OCI-LY7 (cell line): ENCODE measurements around the gene FXR1. TPM values are rescaled to one million over a fixed set of nuclear protein-coding genes. Genes with fewer than 3 reads are reported as not detected.

Experiments used
- BruUV-seq: library from RNA; stranded (reverse); fragments of 400-500 nt; replicated peaks from 2 replicates; lab custom pipeline; 2021; lab: Mats Ljungman, UMichigan
- CTCF ChIA-PET: fragments of 300-600 bp; sonication (Branson Sonifier 250); formaldehyde crosslinking; loops from one replicate; lab custom pipeline; 2022; ENCODE audit warnings: antibody characterized with exemption; ENCODE audit not compliant: unreplicated experiment; lab: Charles Lee
- POLR2A ChIA-PET: fragments of 300-600 bp; sonication (Branson Sonifier 250); formaldehyde crosslinking; loops from one replicate; lab custom pipeline; 2022; ENCODE audit warnings: antibody characterized with exemption; lab: Charles Lee
- DNase-seq: peaks from one replicate; pipeline ENCODE4 v3.0.0-alpha.2; 2015; ENCODE audit warnings: low spot score
- H2AFZ ChIP-seq: fragments of 200-600 bp; sonication (generic), shearing (Covaris generic); 2 replicates; pipeline ENCODE4 v1.6.1; 2014; ENCODE audit warnings: mild to moderate bottlenecking, antibody characterized with exemption, low read length, moderate library complexity
- H3K27ac ChIP-seq: fragments of 200-600 bp; sonication (generic); 2 replicates; pipeline ENCODE4 v1.5.1; 2014; ENCODE audit warnings: mixed run types, low read depth, mild to moderate bottlenecking, moderate library complexity, low read length, inconsistent platforms; ENCODE audit not compliant: poor library complexity, severe bottlenecking
- H3K36me3 ChIP-seq: fragments of 200-600 bp; sonication (generic); 2 replicates; pipeline ENCODE4 v1.6.1; 2014; ENCODE audit warnings: mild to moderate bottlenecking, antibody characterized with exemption, low read length, moderate library complexity, mixed read lengths; ENCODE audit not compliant: insufficient read depth
- H3K4me1 ChIP-seq: fragments of 200-600 bp; sonication (generic); 2 replicates; pipeline ENCODE4 v1.5.1; 2014; ENCODE audit warnings: mild to moderate bottlenecking, low read length; ENCODE audit not compliant: insufficient read depth, poor library complexity, severe bottlenecking
- H3K4me2 ChIP-seq: fragments of 200-600 bp; sonication (generic); 2 replicates; pipeline ENCODE4 v1.6.1; 2014; ENCODE audit warnings: mild to moderate bottlenecking, low read length
- H3K4me3 ChIP-seq: fragments of 200-600 bp; sonication (generic); 2 replicates; pipeline ENCODE4 v1.5.1; 2014; ENCODE audit warnings: mild to moderate bottlenecking, low read depth, low read length; ENCODE audit not compliant: poor library complexity, severe bottlenecking
- H3K79me2 ChIP-seq: fragments of 200-600 bp; sonication (generic); 2 replicates; pipeline ENCODE4 v1.6.1; 2016; ENCODE audit warnings: low read depth, mild to moderate bottlenecking, low read length, moderate library complexity, mixed read lengths; ENCODE audit not compliant: insufficient read depth
- H3K9me2 ChIP-seq: fragments of 200-600 bp; sonication (generic); 2 replicates; pipeline ENCODE4 v1.6.1; 2016; ENCODE audit warnings: mild to moderate bottlenecking, low read length, mixed read lengths; ENCODE audit not compliant: insufficient read depth
- H3K9me3 ChIP-seq: fragments of 200-600 bp; sonication (generic); 2 replicates; pipeline ENCODE4 v1.6.1; 2014; ENCODE audit warnings: mild to moderate bottlenecking, mixed run types, low read length, mixed read lengths
- H4K20me1 ChIP-seq: fragments of 200-600 bp; sonication (generic); 2 replicates; pipeline ENCODE4 v1.6.1; 2014; ENCODE audit warnings: mild to moderate bottlenecking, antibody characterized with exemption, low read length, moderate library complexity, mixed read lengths; ENCODE audit not compliant: insufficient read depth
- CTCF ChIP-seq: fragments of 200-600 bp; sonication (generic); conservative IDR thresholded peaks from 2 replicates; pipeline ENCODE4 v1.5.1; 2014; ENCODE audit warnings: mild to moderate bottlenecking, antibody characterized with exemption, low read length, moderate library complexity, mixed read lengths
- EZH2phosphoT487 ChIP-seq: fragments of 200-600 bp; sonication (generic); IDR thresholded peaks from 2 replicates; pipeline ENCODE4 v1.6.1; 2018; ENCODE audit warnings: low read depth, borderline replicate concordance, mild to moderate bottlenecking, mixed run types, antibody characterized with exemption, low read length, moderate library complexity, mixed read lengths
- intact Hi-C: fragments of 100-400 bp; cut with micrococcal nuclease; formaldehyde crosslinking; loops from one replicate; pipeline ENCODE4 v1.10.0; 2022; ENCODE audit not compliant: unreplicated experiment
- total RNA-seq, 2 experiments: library from RNA; depleted of rRNA in 1 of 2; stranded (reverse); fragments of >200 nt in 1 of 2; shearing (Covaris generic) in 1 of 2; gene quantifications; 2 replicates each; pipeline ENCODE4 v1.2.3, GENCODE V29; 2014 to 2022

The FXR1 gene
- total RNA-seq, 2 experiments from 2014 or later = 90.6 to 161 TPM

GRCh38 chr3:180929376-180929775 is 16.9 kb downstream of the FXR1 start:
- peaks cover 67% of the 10 kb centered on the region for H4K20me1 ChIP-seq

GRCh38 chr3:180930526-180930925 is 18.1 kb downstream of the FXR1 start:
- intact Hi-C loops = no loop called here
- Histone ChIP-seq H3K79me2 (peaks cover 100% of the 10 kb centered on the region), H3K9me2 (no peaks in the 10 kb centered on the region; the same call in 1 of the 2 replicates), H2AFZ (no peak overlapping the region), H4K20me1 (peaks cover 56% of the 10 kb centered on the region), H3K36me3 (peaks cover 81% of the 10 kb centered on the region), H3K4me2 (no peak overlapping the region), H3K9me3 (peaks cover 4% of the 10 kb centered on the region; the same call in 1 of the 2 replicates), H3K27ac (no peak overlapping the region), H3K4me3 (no peak overlapping the region), H3K4me1 (peaks cover 20% of the 10 kb centered on the region)
- ChIA-PET POLR2A (interaction anchor here (0.9 to 2.5 kb wide), 2 partner anchors 16 to 18 kb away, joined by 7 to 9 read pairs; no protein-coding TSS in a partner anchor), CTCF (no interaction called here)
- BruUV-seq = no TSS peak
- TF ChIP-seq EZH2phosphoT487 = no peak
- TF ChIP-seq CTCF = no peak
- DNase-seq = no peak

More at GRCh38 chr3:180929376-180929775, 16.9 kb downstream of the FXR1 start:
- H3K9me2 ChIP-seq = no peaks in the 10 kb centered on the region
- peaks cover 4% of the 10 kb centered on the region; the same call in 1 of the 2 replicates for H3K9me3 ChIP-seq
- no peak for DNase-seq
- H3K36me3 ChIP-seq = peaks cover 77% of the 10 kb centered on the region
- intact Hi-C loops = no loop called here
- POLR2A ChIA-PET = no interaction called here
- no peak overlapping the region for H3K27ac ChIP-seq
- no peak overlapping the region for H2AFZ ChIP-seq
- peaks cover 100% of the 10 kb centered on the region for H3K79me2 ChIP-seq
- H3K4me1 ChIP-seq = peaks cover 24% of the 10 kb centered on the region
- CTCF ChIA-PET = no interaction called here
- no TSS peak for BruUV-seq
- no peak overlapping the region for H3K4me3 ChIP-seq
- H3K4me2 ChIP-seq = no peak overlapping the region
- TF ChIP-seq EZH2phosphoT487 (no peak), CTCF (no peak)

- DNase-seq = no peak
- no TSS peak for BruUV-seq
- Histone ChIP-seq H3K9me2 (no peaks in the 10 kb centered on the region; the same call in 1 of the 2 replicates), H3K9me3 (peaks cover 3% of the 10 kb centered on the region; the same call in 1 of the 2 replicates), H3K4me2 (no peak overlapping the region), H3K4me1 (peaks cover 15% of the 10 kb centered on the region), H3K36me3 (peaks cover 83% of the 10 kb centered on the region), H3K27ac (no peak overlapping the region), H3K4me3 (no peak overlapping the region), H2AFZ (no peak overlapping the region), H3K79me2 (peaks cover 100% of the 10 kb centered on the region), H4K20me1 (peaks cover 52% of the 10 kb centered on the region)
- intact Hi-C loops = no loop called here
- TF ChIP-seq EZH2phosphoT487 (no peak), CTCF (no peak)
- POLR2A ChIA-PET = no interaction called here
- CTCF ChIA-PET = no interaction called here
Observed at GRCh38 chr3:180932819-180933218, 20.3 kb downstream of the FXR1 start.
